Nucleus accumbens (tissue), 56 donors: ENCODE results near the gene ZNF134.
A peak's percentile ranks its signal among the peaks of the same experiment; 100 is the strongest.

Source experiments
- DNase-seq, 56 donors: peaks; one replicate each; lab custom pipeline; 2025; lab: John Stamatoyannopoulos, UW

The ZNF134 gene

GRCh38 chr19:57613941-57614743 is at the start of gene ZNF134:
Gene ZNF134 (plus strand): TSS chr19:57614242. CDS start chr19:57619469, 5,227 bp downstream.
- peak in 55 of 56 donors; percentile 17 to 94 (median 79) for DNase-seq

- DNase-seq: no peak
Observed at GRCh38 chr19:57566396-57567265, 47.4 kb upstream of the ZNF134 start.

GRCh38 chr19:57570707-57571106 is 43.3 kb upstream of the ZNF134 start:
- DNase-seq: peak in 22 of 56 donors; percentile 5 to 80 (median 32)

- DNase-seq: no peak
Observed at GRCh38 chr19:57572415-57572947, 41.6 kb upstream of the ZNF134 start.

- DNase-seq: no peak
Observed at GRCh38 chr19:57576661-57577060, 37.4 kb upstream of the ZNF134 start.

- DNase-seq: peak; percentile 71 to 99 (median 94)
Observed at GRCh38 chr19:57578487-57579205, 35.4 kb upstream of the ZNF134 start, which contains the start of gene ZNF416. Gene ZNF416 (minus strand): TSS chr19:57578911. CDS start chr19:57578704, 207 bp downstream.

- DNase-seq: peak in 1 of 56 donors; percentile 21
Observed at GRCh38 chr19:57583104-57583520, 30.9 kb upstream of the ZNF134 start.

- peak; percentile 47 to 98 (median 91) for DNase-seq
Observed at GRCh38 chr19:57583521-57584416, 30.3 kb upstream of the ZNF134 start, which contains the start of gene ZIK1. Gene ZIK1 (plus strand): TSS chr19:57584145. CDS start chr19:57584357, 212 bp downstream.

GRCh38 chr19:57587529-57587928 is 26.5 kb upstream of the ZNF134 start:
- no peak for DNase-seq

GRCh38 chr19:57599377-57599760 is 14.7 kb upstream of the ZNF134 start:
- DNase-seq: no peak

GRCh38 chr19:57599761-57600383 is 14.2 kb upstream of the ZNF134 start, which contains the start of gene ZNF530:
Gene ZNF530 (plus strand): TSS chr19:57599885. CDS start chr19:57604346, 4,461 bp downstream.
- DNase-seq: peak; percentile 25 to 97 (median 84)

- no peak for DNase-seq
Observed at GRCh38 chr19:57606931-57607330, 7.1 kb upstream of the ZNF134 start.

GRCh38 chr19:57611113-57611512 is 2.9 kb upstream of the ZNF134 start:
- DNase-seq: no peak

GRCh38 chr19:57615346-57615745 is 1.3 kb downstream of the ZNF134 start:
- DNase-seq: no peak

- DNase-seq: no peak
Observed at GRCh38 chr19:57620673-57621348, 6.8 kb downstream of the ZNF134 start.

GRCh38 chr19:57623091-57623490 is 9.0 kb downstream of the ZNF134 start:
- no peak for DNase-seq

- DNase-seq: peak; percentile 54 to 96 (median 89)
Observed at GRCh38 chr19:57632987-57633831, 19.2 kb downstream of the ZNF134 start, which contains the start of gene ZNF211. Gene ZNF211 (plus strand): TSS chr19:57633168. CDS start chr19:57633347, 179 bp downstream.
